Retina (tissue), 1 donor: ENCODE results near the gene PIEZO2.

Experiments used
- DNase-seq: peaks from one replicate; pipeline ENCODE4 v3.0.0-alpha.2; 2016

The PIEZO2 gene

GRCh38 chr18:11024928-11025669, 124.3 kb downstream of the PIEZO2 start:
- no peak for DNase-seq

GRCh38 chr18:11021477-11021876, 127.9 kb downstream of the PIEZO2 start:
- no peak for DNase-seq

GRCh38 chr18:11020877-11021414, 128.4 kb downstream of the PIEZO2 start:
- DNase-seq: no peak

DNA sequence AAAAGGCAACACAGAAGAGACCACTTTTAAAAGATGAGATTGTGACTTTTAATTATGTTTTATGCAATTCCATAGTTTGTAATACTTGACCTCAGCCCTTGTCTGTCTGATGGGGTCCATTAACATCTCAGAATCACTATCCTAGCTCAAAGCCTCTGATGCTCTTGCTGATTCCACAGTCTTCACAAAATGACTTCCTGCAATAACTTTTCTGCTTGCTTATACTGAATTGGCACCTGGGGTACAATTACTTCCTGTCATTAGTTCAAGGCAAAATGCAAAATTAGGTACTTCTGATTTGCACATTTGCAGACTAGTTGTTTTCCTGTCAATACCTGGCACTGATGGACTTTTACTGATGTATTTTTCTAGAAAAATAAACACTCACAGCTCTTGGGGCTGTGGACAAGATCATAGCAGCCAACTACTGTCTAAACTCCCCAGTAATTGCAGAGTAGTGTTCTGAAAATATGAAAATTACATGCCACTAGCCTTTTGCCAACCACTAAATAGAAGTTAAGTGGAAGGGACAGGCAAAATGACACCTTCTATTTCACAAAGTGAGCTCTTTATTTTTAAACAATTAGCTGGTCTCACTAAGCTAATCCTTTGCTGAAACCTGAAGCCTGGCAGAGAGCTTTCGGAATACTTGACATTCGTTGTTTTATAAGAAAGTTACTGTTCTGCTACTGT, 129.1 kb downstream of the PIEZO2 start:
- DNase-seq: no peak

GRCh38 chr18:11019295-11020105, 129.9 kb downstream of the PIEZO2 start:
- DNase-seq: no peak

DNA sequence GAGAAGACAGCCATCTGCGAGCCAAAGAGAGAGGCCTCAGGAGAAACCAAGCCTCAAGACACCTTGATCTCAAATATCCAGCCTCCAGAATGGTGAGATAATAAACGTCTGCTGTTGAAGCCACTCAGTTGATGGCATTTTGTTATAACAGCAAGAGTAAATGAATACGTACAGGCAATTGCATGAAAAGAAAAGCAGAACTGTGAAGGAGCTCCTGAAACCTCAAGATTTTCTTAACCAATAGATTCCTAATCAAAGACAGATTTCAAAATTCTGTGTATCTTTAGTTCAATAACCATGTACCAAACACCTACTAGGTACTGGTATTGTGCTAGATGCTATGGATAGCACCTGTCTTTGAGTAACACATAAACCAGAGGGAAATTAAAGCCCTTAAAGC, 139.5 kb downstream of the PIEZO2 start:
- no peak for DNase-seq

- no peak for DNase-seq
Observed at GRCh38 chr18:11009147-11009546, 140.2 kb downstream of the PIEZO2 start.

- no peak for DNase-seq
Observed at GRCh38 chr18:11008505-11008904, 140.9 kb downstream of the PIEZO2 start.

GRCh38 chr18:11005528-11005927, 143.8 kb downstream of the PIEZO2 start:
- no peak for DNase-seq

GRCh38 chr18:11004951-11005350, 144.4 kb downstream of the PIEZO2 start:
- DNase-seq: no peak

- no peak for DNase-seq
Observed at GRCh38 chr18:11004294-11004693, 145.1 kb downstream of the PIEZO2 start.

- no peak for DNase-seq
Observed at GRCh38 chr18:11002796-11003195, 146.6 kb downstream of the PIEZO2 start.

GRCh38 chr18:11002277-11002676, 147.1 kb downstream of the PIEZO2 start:
- DNase-seq: no peak

- no peak for DNase-seq
Observed at GRCh38 chr18:11000071-11000470, 149.3 kb downstream of the PIEZO2 start.

GRCh38 chr18:10997885-10998284, 151.5 kb downstream of the PIEZO2 start:
- DNase-seq: no peak

- no peak for DNase-seq
Observed at GRCh38 chr18:10995550-10995949, 153.8 kb downstream of the PIEZO2 start.

DNA sequence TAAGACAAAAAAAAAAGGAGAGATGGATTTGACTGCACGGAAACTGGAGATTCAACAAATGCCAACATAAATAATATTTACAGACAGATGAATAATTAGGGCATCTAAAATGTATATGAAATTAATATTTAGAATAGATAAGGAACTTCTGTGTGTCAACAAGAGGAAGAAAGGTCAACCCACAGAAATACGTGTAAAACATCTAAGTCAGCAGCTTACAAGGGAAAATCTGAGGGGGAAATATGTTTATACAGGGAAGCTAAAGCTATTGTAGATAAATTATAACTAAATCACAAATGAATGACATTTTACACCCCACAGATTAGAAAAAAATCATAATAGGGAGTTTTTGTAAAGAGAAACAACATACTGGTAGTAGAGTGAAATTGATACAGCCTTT, 159.9 kb downstream of the PIEZO2 start:
- no peak for DNase-seq

- no peak for DNase-seq
Observed at GRCh38 chr18:10985689-10986088, 163.7 kb downstream of the PIEZO2 start.

DNA sequence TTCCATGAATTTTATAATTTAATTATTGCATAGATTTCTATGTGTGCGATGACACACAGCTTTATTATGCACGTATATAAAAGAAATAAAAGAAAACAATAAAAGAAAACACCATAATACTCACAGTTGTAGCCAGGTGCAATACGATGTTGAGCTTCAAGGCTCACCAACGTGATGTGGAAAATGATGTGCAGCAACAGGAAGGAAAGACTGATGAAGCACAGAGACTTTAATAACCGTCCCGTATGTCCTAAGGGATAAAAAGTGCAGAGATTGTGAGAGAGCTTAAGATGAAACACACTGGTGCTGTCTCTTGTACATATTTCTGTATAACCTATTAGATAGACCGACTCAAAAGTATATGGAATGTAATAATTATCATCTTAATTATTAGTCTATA, 170.0 kb downstream of the PIEZO2 start:
- no peak for DNase-seq

DNA sequence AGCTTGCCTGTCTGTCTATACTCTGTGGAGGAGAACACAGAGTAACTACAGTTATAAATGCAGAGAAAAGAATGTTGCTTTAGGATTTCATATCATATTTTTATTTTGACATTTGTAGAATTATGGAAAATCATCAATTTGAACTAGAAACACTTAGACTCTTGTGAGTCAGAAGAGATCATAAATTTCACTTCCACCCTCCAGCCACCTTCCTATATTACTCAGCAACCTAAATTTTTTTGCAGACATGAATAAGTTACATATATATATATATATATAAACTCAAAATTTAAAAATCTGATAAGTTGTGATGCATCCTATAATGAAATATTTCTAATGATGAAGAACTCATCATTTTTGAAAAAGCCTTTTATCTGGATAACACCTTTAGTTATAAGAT, 172.3 kb downstream of the PIEZO2 start:
- DNase-seq: no peak

- no peak for DNase-seq
Observed at GRCh38 chr18:10973567-10974203, 175.7 kb downstream of the PIEZO2 start.

DNA sequence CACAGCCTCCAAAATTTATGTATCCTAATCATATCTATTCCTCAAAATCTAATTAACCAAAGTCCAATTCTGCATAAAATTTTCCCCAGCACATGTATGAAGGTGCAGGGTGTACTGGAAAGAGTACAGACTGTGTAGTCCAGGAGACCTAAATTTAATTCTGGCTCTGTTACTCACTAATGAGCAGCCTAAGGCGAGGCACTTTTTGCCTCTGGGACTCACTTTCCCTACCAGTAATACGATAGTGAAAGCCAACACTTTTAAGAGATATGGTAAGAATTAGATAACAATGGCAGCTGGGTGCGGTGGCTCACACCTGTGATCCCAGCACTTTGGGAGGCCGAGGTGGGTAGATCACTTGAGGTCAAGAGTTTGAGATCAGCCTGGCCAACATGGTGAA, 177.7 kb downstream of the PIEZO2 start:
- DNase-seq: no peak

DNA sequence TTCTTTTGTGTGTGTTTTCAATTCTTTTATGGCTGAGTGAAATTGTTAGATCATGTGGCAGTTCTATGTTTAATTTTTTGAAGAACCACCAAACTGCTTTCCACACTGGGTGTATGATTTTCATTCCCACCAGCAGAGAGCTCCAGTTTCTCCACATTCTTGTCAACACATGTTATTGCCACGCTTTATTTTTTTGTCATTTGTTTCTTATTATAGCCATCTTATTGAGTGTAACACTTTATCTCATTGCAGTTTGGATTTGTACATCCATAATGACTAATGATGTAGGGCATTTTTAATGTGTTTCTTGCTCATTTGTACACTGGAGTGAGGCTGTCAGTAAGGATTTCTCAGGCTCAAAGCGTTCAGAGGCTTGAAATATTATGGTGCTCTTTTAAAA, 184.2 kb downstream of the PIEZO2 start:
- no peak for DNase-seq
